GM20431 (cell line): ENCODE results near the gene MYOZ2.

Experiments
- in situ Hi-C: fragments of 300-500 bp; cut with MseI, MboI; formaldehyde crosslinking; loops from one replicate; pipeline ENCODE4 v1.15.0; 2020; ENCODE audit warnings: low sequenced_read_pairs; ENCODE audit not compliant: unreplicated experiment

MYOZ2 gene

DNA sequence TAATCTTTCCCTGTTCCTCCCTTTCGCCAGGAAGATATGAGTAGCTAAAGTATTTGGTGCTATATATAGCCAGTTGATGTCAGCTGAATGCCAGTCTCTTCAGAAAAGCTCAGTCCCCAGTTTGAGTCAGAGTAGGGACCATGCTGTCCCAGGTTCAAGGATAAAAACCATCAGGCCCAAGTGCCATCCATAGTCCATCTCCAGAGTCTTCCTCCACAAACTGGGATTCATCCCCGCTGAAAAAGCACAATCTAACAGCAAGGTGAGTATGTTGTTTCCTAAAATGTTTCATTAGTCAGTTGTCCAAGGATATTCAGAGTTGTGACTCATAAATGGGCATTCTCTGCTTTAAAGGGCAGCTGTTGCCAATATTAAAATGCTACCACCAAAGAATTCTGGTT lies at the start of gene MYOZ2:
TSS of gene MYOZ2 (plus strand) at position 112 of the 401 bp plus-strand sequence. CDS start 694 bp downstream, outside the sequence.
- in situ Hi-C loops: no loop called here

DNA sequence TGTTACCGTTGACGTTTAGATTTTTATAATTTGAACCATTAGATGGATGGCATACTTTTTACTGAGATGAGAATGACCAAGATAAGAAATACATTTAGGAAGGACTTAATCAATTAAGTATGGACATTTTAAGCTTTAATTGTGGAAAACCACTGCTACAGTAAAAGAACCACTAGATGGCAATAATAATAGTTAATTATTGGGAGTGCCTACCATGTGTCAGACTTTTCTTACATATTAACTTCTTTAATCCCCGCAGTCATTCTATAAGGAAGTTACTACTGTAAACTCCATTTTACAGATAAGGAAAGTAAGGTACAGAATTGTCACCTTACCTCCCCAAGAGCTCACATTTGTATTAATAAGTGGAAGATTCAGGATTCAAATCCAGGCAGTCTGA lies 48.5 kb upstream of the MYOZ2 start:
- in situ Hi-C loops: no loop called here

DNA sequence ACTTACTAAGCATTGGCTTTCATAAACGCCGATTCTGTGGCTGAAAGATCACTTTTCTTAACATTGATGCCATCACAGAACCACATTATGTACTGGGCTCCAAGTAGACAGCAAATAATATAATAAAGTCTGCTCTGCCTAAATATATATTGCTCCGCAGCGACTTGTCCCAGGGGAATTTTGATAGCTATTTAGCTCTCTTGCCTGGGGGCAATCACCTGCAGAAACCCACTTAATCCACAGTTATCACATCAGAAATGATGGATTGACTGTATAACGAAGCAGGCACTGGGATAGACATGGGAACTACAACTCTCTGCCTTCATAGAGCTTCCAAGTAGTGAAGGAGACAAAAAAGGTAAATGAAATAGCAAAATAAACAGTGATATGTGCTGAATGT lies 48.0 kb upstream of the MYOZ2 start:
- in situ Hi-C loops: no loop called here

DNA sequence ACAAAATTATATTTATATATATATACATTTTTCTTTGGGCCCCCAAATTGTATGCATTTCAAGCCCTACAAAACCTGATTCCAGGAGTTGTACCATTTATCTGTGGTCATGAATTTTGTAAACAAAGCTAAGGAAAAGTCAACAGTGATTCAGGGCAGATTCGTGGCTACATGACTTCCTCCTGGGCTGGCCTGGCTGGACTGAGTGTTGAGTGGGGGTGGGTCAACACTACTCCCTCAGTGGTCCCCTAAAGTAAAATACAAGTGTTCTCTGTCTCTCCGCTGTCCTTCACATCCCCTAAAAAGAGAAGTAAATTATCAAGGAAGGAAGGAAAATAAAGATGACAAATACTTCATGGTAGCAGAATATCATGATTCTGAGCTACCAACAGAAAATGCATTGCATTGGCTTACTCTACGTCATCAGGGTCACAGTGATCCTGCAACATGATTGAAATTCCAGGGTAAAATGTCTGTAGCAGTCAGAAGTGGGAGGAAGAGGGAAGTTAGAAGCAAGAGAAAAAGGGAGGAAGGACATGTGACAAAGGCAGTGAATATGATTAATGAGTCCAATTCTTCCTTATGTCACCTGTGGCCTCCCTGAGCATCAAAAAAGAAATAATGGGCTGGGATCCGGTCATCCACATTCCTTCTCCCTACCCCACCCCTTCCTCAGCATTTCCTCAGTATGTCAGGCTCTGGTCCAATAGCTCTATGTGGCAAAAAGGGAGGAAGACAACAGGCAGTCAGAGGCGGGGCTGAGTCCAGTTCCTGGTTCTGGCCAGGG lies 42.4 kb upstream of the MYOZ2 start:
- in situ Hi-C loops: no loop called here

DNA sequence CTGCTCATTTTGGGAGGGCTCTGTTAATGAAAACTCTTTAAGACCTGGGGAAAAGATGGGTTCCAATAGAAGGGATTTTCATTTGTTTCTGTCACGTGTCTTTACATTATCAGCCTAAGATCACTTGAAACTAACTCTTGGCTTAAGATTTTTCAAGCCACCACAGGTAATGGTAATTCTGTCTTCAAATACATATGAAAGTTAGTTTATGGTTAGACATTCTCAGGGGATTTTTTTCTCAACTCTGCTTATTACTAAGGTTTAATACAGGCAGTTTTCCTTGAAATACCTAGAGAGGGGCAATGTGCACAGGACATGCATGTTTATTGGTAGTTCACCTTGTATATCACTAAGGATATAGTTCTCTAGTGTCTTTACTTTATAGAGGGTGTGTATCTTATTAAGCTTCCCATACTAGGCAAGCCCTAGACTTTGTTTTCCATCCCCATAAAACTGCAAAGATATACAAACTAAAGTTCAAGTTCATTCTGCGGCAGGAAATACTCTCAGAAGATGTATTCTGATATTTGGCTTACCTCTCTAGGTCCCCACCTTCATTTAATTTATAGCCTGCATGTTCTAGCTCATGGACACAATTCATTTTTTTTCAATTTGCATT lies 38.2 kb upstream of the MYOZ2 start:
- in situ Hi-C loops: no loop called here

DNA sequence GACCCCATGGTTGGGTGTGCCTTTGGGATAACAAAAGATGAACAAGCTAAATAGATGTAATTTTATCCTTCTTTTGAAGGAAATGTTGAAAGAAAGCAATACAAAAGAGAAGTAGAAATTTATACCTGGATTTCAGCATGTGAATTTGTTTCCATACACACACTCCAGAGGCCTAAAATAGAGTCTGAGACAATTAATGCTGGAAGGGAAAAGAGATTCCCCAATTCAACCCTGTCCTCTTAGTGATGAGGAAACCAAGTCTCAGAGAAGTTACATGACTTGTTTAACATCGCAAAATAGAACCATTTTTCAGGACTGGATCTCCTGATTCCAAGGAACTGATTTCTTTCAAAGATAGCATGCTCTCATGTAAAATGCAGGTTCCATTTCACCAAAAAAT lies 37.3 kb upstream of the MYOZ2 start:
- in situ Hi-C loops: no loop called here

DNA sequence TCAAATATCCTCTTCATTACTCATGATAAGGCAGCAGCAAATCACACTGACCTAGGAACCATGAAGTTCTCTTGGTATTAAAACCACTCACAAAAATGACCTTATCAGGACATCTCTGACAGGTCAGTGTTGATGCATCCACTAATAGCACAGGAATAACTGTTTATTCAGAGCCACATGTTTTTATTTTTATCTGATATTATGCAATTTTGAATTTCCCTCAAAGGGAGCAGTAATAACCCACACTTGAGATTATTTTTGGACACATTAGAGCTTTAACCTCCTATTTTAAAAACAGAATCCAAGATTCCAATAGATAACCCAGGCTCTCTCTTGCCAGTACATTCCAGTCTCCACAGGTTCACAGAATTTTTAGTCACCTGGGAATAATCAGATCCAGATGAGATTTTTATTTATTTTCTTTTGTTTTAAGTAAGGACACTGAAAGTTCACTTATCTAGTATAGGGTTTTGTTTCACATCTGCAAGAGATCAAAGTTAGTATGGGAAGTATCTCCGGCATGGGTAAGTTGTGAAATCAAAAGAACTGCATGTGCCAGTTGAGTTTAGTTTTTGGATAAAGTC lies 36.3 kb upstream of the MYOZ2 start:
- in situ Hi-C loops: no loop called here

DNA sequence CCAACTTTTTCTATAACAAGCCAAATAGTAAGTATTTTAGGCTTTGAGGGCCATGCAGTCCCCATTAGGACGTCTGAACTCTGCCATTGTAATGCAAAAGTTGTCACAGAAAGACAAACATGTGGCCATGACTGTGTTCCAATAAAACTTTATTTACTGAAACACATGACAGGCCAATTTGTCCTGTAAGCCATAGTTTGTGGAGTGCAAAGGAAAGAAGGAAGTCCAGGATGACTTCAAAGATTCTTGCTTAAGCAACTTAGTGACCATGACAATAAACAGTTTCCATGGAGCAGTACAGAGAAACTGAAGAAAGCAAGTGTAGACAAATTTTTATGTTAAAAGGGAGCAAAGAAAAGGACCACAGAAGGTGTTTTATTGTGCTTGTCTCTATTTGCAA lies 35.0 kb upstream of the MYOZ2 start:
- in situ Hi-C loops: no loop called here

DNA sequence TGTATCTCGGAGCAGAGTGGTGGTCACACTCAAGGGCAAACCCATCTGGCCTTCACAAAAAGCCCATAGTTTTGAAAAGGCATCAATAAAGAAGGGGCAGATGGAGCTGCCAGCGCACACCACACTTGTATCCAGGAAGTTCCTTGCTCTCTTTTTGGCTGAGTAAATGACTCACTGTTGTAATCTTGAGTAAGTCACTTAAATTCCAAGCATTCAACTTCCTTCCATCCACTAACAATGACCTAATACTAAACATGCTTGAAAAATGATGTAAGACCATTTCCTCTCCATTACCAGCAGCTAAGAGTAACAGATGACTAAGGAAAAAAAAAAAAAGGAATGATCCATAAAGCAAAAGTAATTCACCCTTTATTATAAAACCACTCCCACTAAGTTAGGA lies 32.4 kb upstream of the MYOZ2 start:
- in situ Hi-C loops: no loop called here

DNA sequence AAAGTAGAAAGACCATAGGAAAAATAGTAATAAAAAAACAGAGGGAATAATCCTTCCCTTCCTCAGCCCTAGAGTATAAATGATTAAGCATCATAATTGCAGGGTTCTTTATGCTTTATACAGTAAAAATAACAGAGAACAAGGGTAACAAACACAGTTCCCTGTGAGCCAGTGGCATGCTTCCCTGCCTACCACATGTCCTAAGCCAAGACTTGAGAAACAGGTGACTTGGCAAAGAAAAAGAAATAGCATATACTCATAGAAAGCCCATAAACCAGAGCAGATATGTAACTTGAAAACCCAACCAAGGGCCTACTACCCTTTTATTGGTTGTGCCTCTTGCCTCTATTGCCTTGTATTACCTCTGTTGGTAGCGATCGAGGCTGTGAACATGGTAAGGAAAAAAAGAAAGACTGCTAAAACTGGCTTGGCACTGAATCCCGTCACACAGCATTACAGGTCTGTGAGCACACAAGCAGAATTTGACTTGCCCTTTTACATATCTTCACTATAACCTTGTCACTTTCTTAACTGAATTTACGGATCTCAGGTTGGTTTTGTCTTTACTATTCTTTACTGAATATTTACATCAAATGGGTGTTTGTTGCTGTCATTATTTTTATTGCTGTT lies 30.9 kb upstream of the MYOZ2 start:
- in situ Hi-C loops: no loop called here

DNA sequence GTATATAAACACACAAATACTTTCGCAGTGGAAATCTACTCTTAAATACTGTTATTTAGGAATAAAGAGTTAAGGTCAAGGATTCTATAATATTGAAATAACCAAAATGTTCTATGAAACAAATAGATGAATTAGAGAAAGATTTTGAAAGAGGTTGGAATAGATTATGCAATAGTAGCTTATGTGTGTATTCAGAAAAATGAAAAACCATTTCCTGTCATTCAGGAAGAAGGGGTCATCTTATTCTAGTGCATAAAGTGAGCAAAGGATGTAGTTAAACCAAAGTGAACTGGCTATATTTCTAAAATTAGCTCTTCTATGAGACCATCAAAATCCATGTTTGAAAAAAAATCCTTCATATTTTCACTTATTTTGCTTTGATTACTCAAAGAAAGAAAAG lies 30.0 kb upstream of the MYOZ2 start:
- in situ Hi-C loops: no loop called here

DNA sequence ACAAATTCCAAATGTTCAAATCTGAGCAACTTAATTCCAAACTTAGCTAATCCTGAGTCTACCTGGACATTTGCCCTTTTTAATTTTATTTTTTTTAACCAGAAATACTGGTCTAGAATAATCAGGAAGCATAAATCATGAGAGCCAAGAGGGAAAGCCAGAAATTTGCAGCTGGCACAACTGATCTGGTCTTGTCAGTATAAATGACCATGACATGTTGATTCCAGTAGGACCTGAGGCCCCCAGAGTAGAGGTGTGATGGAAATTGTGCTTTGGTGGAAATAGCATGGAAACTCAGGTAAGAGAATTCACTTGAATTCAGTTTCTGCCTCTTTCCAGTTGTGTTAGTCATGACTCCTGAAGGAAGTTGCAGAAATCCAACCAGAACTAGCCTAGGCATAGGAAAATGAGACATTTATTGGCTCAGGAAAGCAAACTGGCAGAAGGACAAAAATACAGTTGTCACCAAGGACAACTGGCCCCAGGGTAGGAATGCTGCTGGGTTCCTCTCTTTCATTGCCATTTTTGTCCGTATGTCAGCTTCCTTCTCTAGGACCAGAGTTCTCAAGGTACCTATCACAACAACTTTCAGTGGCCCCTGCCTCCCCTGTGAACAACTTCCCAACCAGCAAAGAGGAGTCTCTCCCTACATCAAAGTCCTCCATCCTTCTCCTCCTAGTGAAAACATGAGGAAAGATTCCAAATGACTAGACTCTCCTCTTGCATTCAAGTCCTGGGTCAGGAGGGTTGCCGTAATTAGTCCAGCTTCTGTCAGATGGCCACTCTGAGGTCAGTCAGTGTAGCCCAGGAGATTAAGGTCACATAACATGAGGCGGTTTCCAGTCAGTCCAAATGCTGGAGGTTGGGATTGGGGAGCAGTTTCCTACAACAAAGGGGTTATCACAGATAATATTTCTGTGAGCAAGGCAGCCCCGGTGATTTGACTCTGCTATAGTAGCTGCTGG lies 29.3 kb upstream of the MYOZ2 start:
- in situ Hi-C loops: no loop called here

DNA sequence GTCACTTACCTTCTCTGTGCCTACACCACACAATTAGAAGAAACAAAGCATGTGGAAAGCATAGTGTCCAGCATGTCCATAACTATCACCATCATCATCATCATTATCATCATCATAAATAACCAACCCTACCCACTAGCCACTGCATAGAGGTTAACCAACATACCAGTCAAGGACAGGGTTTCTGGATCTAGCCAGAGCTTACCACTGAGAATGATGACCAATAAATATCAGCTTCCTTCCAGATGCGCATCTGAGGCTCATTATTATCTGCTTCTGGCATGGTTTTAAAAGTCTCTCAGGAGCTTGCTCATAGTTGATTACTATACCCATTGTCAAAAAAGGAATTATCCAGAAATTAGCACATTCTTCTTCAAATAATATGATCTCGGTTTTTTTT lies 25.5 kb upstream of the MYOZ2 start:
- in situ Hi-C loops: no loop called here

DNA sequence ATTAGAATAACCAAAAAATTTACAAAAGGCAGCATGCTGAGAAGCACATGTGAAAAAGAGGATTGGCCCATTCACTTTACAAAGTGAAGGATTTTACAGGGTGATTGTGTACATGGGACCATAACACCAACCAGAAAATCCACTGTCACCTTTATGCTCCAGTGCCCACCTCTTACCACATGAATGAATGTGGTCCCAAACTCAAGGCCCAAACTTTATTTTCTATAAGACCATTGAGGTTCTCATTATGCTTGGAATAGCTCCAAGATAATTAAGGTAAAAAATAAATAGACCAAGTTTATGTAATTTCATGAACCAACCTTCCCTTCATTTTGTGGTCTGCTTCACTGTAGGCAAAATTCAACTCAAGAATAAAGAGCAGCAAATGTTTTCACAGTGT lies 24.3 kb upstream of the MYOZ2 start:
- in situ Hi-C loops: no loop called here

DNA sequence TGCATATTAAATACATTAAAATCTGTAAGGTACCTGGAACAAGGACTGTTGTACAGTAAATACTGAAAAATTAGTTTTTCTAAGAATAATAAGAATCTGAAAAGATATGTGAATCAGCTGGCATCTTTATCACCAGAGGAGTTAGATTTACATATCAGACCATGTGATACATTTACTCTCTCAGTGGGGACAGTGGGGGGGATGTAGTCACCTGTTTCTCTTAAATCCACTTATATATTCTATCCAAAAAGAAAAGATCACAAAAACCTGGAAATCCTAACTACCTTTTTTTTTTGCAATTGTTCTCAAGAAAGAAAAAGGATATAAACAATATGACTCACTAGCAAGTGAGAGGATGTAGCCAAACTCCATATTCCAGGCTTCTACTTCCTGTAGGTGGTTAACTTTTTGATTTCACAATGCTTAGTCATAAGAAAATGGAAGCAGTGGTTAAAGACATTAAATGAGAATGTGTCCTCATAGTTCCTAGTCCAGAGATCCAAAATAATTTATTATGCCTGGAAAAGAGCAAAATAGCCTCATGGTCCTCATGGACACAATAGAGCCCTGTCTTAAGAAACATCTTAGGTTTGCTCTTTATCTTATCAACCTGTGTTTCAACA lies 22.5 kb upstream of the MYOZ2 start:
- in situ Hi-C loops: no loop called here

DNA sequence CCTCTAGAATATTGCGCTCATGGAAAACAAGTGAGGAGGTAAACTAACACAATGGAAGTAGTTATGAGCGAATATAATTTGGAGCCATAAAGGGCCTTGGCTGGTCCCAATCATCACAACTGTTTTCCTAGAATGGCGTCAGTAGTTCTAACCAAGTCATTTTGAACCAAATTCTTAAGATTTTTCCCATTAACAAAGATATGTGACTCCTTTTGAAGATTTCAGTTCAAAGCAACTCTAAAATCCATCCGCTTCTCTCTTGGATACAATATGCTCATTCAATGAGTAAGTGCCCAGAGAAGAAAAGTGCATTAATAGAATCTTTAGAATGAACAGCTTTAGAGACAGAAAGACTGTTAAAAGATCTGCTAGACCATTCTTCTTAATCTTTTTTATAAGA lies 19.6 kb upstream of the MYOZ2 start:
- in situ Hi-C loops: no loop called here

DNA sequence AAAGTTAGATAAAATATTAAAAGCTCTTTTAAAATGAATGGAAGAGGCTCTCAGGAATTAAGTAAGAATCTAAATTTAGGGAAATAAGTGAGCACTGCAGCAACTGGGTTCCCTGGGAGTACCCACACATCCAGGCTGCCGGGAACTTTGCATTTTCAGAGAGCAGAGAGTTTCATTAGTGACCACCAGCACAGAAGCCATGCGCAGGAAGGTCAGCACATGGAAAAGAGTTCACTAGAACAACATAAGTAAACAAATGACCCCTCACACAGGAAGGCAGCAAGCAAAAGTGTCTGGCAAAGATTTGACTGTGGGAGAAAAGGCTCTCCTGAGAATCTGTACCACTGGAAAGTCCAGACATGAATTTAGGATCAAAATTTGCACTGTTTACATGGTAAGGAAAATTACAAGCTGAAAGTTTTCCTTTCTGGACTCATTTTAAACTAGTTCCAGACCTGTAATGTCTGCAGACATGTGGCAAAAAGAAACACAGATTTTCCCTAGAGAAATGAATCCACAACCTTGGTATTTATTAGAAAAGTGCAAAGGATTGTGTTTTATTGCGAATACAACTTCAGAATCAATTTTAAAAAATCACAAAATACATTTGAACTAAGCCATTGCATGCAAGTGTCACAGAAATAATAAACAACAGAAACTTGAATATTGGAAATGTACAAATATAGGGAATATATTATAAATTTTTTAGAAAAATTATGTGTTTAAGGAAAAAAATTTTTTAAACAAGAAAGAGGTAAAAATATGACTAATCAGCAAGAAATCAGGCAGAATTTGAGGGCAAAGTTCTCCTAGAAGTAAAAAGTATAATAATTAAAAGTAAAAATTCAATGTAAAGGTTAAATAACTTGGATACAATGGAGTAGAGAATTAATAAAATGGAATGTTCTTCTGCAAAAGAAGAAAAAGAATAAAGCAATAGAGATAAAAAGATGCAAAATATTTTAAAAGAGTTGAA lies 18.4 kb upstream of the MYOZ2 start:
- in situ Hi-C loops: no loop called here

DNA sequence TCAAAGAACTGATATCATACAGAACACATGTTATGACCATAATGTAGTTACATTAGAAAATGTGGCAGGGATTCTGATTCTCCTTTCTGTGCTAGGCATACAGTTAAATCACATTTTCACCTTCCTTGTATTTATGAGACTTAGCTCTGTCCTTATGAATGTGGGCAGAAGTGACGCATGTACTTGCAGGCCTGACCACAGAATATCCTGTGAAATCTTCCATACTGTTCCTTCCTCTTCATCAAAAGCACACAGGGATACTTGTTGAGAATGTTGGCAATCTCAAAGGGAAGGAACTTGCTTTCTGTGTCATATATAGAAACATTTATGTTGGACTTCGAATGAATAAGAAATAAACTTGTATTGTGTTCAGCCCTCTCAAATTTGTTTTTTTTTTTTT lies 17.2 kb upstream of the MYOZ2 start:
- in situ Hi-C loops: no loop called here
